Panc1 (cell line): Measurements from ENCODE around the gene CIROP.

ENCODE experiments used
- POLR2AphosphoS5 ChIP-seq: IDR thresholded peaks from 2 replicates; pipeline ENCODE4 v1.6.1; 2012; ENCODE audit warnings: mild to moderate bottlenecking, low read depth, low read length, moderate library complexity
- SIN3A ChIP-seq: IDR thresholded peaks from 2 replicates; pipeline ENCODE4 v1.6.1; 2012; ENCODE audit warnings: low read depth, mild to moderate bottlenecking, low read length, moderate library complexity, borderline replicate concordance; ENCODE audit not compliant: insufficient read depth
- TF ChIP-seq, protein P1 (sequence below): fragments of 450-650 bp; IDR thresholded peaks from 2 replicates; pipeline ENCODE4 v1.5.1; 2017; ENCODE audit warnings: mild to moderate bottlenecking

DNA sequence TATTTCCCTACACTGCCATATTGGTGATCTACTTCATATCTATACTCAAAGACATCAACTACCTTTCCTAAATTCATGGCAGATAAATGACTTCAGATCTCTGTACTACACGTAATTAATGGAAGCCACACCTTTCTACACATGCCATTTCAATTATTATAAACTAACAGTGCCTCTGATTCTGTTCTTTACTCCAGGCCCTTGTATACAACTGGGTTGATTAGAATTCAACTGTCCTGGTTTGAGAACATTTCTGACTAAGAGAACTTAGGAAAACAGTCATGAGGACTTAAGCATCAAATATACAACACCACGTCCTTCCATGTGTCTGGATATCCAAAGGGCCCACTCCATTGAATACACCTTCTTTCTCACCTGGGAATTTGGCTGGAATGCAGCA, 11.7 kb downstream of the CIROP start:
- TF ChIP-seq, protein P1, sequence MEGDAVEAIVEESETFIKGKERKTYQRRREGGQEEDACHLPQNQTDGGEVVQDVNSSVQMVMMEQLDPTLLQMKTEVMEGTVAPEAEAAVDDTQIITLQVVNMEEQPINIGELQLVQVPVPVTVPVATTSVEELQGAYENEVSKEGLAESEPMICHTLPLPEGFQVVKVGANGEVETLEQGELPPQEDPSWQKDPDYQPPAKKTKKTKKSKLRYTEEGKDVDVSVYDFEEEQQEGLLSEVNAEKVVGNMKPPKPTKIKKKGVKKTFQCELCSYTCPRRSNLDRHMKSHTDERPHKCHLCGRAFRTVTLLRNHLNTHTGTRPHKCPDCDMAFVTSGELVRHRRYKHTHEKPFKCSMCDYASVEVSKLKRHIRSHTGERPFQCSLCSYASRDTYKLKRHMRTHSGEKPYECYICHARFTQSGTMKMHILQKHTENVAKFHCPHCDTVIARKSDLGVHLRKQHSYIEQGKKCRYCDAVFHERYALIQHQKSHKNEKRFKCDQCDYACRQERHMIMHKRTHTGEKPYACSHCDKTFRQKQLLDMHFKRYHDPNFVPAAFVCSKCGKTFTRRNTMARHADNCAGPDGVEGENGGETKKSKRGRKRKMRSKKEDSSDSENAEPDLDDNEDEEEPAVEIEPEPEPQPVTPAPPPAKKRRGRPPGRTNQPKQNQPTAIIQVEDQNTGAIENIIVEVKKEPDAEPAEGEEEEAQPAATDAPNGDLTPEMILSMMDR: no peak
- TF ChIP-seq SIN3A: no peak
- no peak for TF ChIP-seq POLR2AphosphoS5
